Frontal cortex (tissue), 4 donors: ENCODE results near the gene KRTAP10-2. TPM values are rescaled to one million over a fixed set of nuclear protein-coding genes. Genes with fewer than 3 reads are reported as not detected.
"Not testable (repeated sequence)": the region's sequence is repeated elsewhere in the genome, so short reads cannot be mapped to it uniquely, and the experiment has no call there.

Experiments
- DNase-seq, 2 donors: peaks; one replicate each; pipeline ENCODE4 v3.0.0; 2012; ENCODE audit warnings: low spot score in 2 of 2
- FAIRE-seq: peaks from 2 replicates; lab custom pipeline; 2012; peaks lifted over from hg19 to GRCh38; lab: Jason Lieb, UNC
- total RNA-seq: library from RNA; depleted of rRNA; stranded (reverse); fragments of >200 nt; gene quantifications from one replicate; pipeline ENCODE4 v1.2.3, GENCODE V29; 2014
- donor health status: control.
- donor health status: control.
- donor health status: control.

Gene KRTAP10-2
- total RNA-seq, 1 donor from 2014 or later: not detected

GRCh38 chr21:44568667-44569556, 17.6 kb upstream of the KRTAP10-2 start:
- DNase-seq: no peak
- FAIRE-seq: no peak

- FAIRE-seq: no peak
- no peak for DNase-seq
These were observed 17.0 kb upstream of the KRTAP10-2 start for GRCh38 chr21:44568261-44568660.

GRCh38 chr21:44567481-44568171, 16.3 kb upstream of the KRTAP10-2 start:
- FAIRE-seq (no peak), DNase-seq (no peak)

- DNase-seq (no peak), FAIRE-seq (no peak)
These were observed 15.1 kb upstream of the KRTAP10-2 start for GRCh38 chr21:44566403-44566802.

GRCh38 chr21:44564886-44565598, 13.7 kb upstream of the KRTAP10-2 start:
- no peak for DNase-seq
- no peak for FAIRE-seq

GRCh38 chr21:44564099-44564498, 12.8 kb upstream of the KRTAP10-2 start:
- FAIRE-seq: no peak
- DNase-seq: no peak

GRCh38 chr21:44558695-44559094, 7.4 kb upstream of the KRTAP10-2 start, which contains the start of gene KRTAP10-3:
Gene KRTAP10-3, minus strand, starts transcription at chr21:44558795. Its CDS starts 80 bp downstream, at chr21:44558715.
- DNase-seq: no peak
- FAIRE-seq: no peak

- DNase-seq, FAIRE-seq: not testable (repeated sequence)
These were observed 7.0 kb upstream of the KRTAP10-2 start for GRCh38 chr21:44558329-44558675.

GRCh38 chr21:44557491-44558328, 6.4 kb upstream of the KRTAP10-2 start:
- no peak for DNase-seq
- FAIRE-seq: no peak

GRCh38 chr21:44556879-44557278, 5.6 kb upstream of the KRTAP10-2 start:
- FAIRE-seq (no peak), DNase-seq (no peak)

- DNase-seq (no peak), FAIRE-seq (no peak)
These were observed 4.0 kb upstream of the KRTAP10-2 start for GRCh38 chr21:44555200-44555875.

GRCh38 chr21:44552681-44553080, 1.4 kb upstream of the KRTAP10-2 start:
- DNase-seq: no peak
- no peak for FAIRE-seq

GRCh38 chr21:44552136-44552535, 831 bp upstream of the KRTAP10-2 start:
- FAIRE-seq: no peak
- no peak for DNase-seq

- no peak for FAIRE-seq
- no peak for DNase-seq
These were observed 498 bp downstream of the KRTAP10-2 start for GRCh38 chr21:44550807-44551206.

GRCh38 chr21:44550285-44550684, 1.0 kb downstream of the KRTAP10-2 start:
- DNase-seq, FAIRE-seq: not testable (repeated sequence)

GRCh38 chr21:44549525-44550211, 1.6 kb downstream of the KRTAP10-2 start:
- DNase-seq (no peak), FAIRE-seq (no peak)

- no peak for DNase-seq
- FAIRE-seq: no peak
These were observed 2.4 kb downstream of the KRTAP10-2 start for GRCh38 chr21:44548922-44549321.

- no peak for DNase-seq
- no peak for FAIRE-seq
These were observed 2.9 kb downstream of the KRTAP10-2 start for GRCh38 chr21:44548381-44548780.
